HepG2 (cell line): ENCODE data around the gene SLC29A1. TPM values are rescaled to one million over a fixed set of nuclear protein-coding genes. Genes with fewer than 3 reads are reported as not detected.

Source experiments
- ARID2 ChIP-seq: sonication (generic); formaldehyde crosslinking; IDR thresholded peaks from 2 replicates; pipeline ENCODE4 v1.8.1; 2022; ENCODE audit warnings: mild to moderate bottlenecking, missing genetic modification reagents, borderline replicate concordance
- CHD2 ChIP-seq: IDR thresholded peaks from 2 replicates; pipeline ENCODE4 v1.6.1; 2011; ENCODE audit warnings: low read depth, low read length, improper control_type of control experiment
- DNMT1 ChIP-seq: sonication (generic); formaldehyde crosslinking; IDR thresholded peaks from 2 replicates; pipeline ENCODE4 v1.5.1; 2020; ENCODE audit warnings: mild to moderate bottlenecking, missing genetic modification reagents
- GABPB1 ChIP-seq: IDR thresholded peaks from 2 replicates; pipeline ENCODE4 v1.6.1; 2016; ENCODE audit warnings: mild to moderate bottlenecking, missing genetic modification reagents, moderate library complexity, missing compliant biosample characterization
- KAT8 ChIP-seq: IDR thresholded peaks from 2 replicates; pipeline ENCODE4 v1.6.1; 2016; ENCODE audit warnings: missing genetic modification reagents, missing compliant biosample characterization
- KLF16 ChIP-seq, 2 experiments: sonication (generic) in 1 of 2; formaldehyde crosslinking in 1 of 2; IDR thresholded peaks; 2 replicates each; pipeline versions ENCODE4 v1.6.1 to v1.8.0; 2016 to 2023; ENCODE audit warnings: missing genetic modification reagents in 2 of 2, missing compliant biosample characterization in 1 of 2
- PLRG1 ChIP-seq: fragments of 450-650 bp; conservative IDR thresholded peaks from 2 replicates; pipeline ENCODE4 v1.6.1; 2016
- THYN1 ChIP-seq: sonication (generic); formaldehyde crosslinking; IDR thresholded peaks from 2 replicates; pipeline ENCODE4 v1.8.1; 2023; ENCODE audit warnings: low read depth, mild to moderate bottlenecking, moderate library complexity, missing genetic modification reagents, borderline replicate concordance
- ZFP1 ChIP-seq: IDR thresholded peaks from 2 replicates; pipeline ENCODE4 v1.6.1; 2016
- ZNF605 ChIP-seq: sonication (generic); formaldehyde crosslinking; IDR thresholded peaks from 2 replicates; pipeline ENCODE4 v1.8.0; 2022; ENCODE audit warnings: mild to moderate bottlenecking, missing genetic modification reagents
- ZNF766 ChIP-seq: sonication (generic); formaldehyde crosslinking; IDR thresholded peaks from 2 replicates; pipeline ENCODE4 v1.5.0; 2020; ENCODE audit warnings: missing genetic modification reagents, borderline replicate concordance
- polyA plus RNA-seq, 8 experiments: library from polyadenylated mRNA; depleted of rRNA in 3 of 8; stranded (reverse) in 7 of 8; unstranded in 1 of 8; fragments of >200 nt; fragmentation: Illumina TruSeq in 4 of 8; extraction: Trizol in 4 of 8; gene quantifications; 2 replicates each; pipeline versions ENCODE4 v1.2.1 to v1.2.3, GENCODE V29; 2011 to 2016; ENCODE audit warnings: low read depth in 4 of 8, missing spikeins in 1 of 8, mixed read lengths in 1 of 8; ENCODE audit not compliant: insufficient read depth in 1 of 8
- total RNA-seq, 5 experiments: library from RNA; depleted of rRNA; stranded (reverse); fragments of >200 nt; fragmentation: Illumina TruSeq; extraction: Trizol; gene quantifications; 2 replicates each; pipeline ENCODE4 v1.2.3, GENCODE V29; 2016; ENCODE audit warnings: low read depth in 1 of 5
- TF ChIP-seq, protein P1 (sequence below): sonication (generic); formaldehyde crosslinking; IDR thresholded peaks from one replicate; pipeline ENCODE4 v1.5.1; 2020; ENCODE audit warnings: mild to moderate bottlenecking, missing genetic modification reagents; ENCODE audit errors: not compliant biosample characterization
- TF ChIP-seq, protein P2 (sequence below): sonication (generic); formaldehyde crosslinking; conservative IDR thresholded peaks from 2 replicates; pipeline ENCODE4 v1.4.0; 2020; ENCODE audit warnings: missing genetic modification reagents
- TF ChIP-seq, protein P3 (sequence below): IDR thresholded peaks from 2 replicates; pipeline ENCODE4 v1.6.1; 2016; ENCODE audit warnings: low read depth, control low read depth
- TF ChIP-seq, protein P4 (sequence below): sonication (generic); formaldehyde crosslinking; IDR thresholded peaks from 2 replicates; pipeline ENCODE4 v1.9.0; 2021; ENCODE audit warnings: missing genetic modification reagents, borderline replicate concordance

SLC29A1 gene
- total and polyA plus RNA-seq, 2 of the 13 experiments (the other 11 are each of a cell fraction or from before 2014, with no cell fraction given) = 43.2 to 106 TPM

DNA sequence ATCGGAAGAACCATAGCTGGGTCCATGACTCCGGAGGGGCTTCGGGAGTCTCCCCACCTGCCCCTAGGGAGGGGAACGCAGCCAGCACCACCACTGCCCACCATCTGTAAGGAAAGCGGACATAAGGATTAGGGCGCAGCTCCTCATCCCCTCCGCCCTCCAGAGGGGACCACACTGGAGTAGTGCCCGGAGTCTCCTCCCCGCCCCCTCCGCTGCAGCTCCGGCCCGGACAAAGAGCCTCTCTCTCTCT is 33.3 kb downstream of the SLC29A1 start (continued):
- TF ChIP-seq, protein P1, sequence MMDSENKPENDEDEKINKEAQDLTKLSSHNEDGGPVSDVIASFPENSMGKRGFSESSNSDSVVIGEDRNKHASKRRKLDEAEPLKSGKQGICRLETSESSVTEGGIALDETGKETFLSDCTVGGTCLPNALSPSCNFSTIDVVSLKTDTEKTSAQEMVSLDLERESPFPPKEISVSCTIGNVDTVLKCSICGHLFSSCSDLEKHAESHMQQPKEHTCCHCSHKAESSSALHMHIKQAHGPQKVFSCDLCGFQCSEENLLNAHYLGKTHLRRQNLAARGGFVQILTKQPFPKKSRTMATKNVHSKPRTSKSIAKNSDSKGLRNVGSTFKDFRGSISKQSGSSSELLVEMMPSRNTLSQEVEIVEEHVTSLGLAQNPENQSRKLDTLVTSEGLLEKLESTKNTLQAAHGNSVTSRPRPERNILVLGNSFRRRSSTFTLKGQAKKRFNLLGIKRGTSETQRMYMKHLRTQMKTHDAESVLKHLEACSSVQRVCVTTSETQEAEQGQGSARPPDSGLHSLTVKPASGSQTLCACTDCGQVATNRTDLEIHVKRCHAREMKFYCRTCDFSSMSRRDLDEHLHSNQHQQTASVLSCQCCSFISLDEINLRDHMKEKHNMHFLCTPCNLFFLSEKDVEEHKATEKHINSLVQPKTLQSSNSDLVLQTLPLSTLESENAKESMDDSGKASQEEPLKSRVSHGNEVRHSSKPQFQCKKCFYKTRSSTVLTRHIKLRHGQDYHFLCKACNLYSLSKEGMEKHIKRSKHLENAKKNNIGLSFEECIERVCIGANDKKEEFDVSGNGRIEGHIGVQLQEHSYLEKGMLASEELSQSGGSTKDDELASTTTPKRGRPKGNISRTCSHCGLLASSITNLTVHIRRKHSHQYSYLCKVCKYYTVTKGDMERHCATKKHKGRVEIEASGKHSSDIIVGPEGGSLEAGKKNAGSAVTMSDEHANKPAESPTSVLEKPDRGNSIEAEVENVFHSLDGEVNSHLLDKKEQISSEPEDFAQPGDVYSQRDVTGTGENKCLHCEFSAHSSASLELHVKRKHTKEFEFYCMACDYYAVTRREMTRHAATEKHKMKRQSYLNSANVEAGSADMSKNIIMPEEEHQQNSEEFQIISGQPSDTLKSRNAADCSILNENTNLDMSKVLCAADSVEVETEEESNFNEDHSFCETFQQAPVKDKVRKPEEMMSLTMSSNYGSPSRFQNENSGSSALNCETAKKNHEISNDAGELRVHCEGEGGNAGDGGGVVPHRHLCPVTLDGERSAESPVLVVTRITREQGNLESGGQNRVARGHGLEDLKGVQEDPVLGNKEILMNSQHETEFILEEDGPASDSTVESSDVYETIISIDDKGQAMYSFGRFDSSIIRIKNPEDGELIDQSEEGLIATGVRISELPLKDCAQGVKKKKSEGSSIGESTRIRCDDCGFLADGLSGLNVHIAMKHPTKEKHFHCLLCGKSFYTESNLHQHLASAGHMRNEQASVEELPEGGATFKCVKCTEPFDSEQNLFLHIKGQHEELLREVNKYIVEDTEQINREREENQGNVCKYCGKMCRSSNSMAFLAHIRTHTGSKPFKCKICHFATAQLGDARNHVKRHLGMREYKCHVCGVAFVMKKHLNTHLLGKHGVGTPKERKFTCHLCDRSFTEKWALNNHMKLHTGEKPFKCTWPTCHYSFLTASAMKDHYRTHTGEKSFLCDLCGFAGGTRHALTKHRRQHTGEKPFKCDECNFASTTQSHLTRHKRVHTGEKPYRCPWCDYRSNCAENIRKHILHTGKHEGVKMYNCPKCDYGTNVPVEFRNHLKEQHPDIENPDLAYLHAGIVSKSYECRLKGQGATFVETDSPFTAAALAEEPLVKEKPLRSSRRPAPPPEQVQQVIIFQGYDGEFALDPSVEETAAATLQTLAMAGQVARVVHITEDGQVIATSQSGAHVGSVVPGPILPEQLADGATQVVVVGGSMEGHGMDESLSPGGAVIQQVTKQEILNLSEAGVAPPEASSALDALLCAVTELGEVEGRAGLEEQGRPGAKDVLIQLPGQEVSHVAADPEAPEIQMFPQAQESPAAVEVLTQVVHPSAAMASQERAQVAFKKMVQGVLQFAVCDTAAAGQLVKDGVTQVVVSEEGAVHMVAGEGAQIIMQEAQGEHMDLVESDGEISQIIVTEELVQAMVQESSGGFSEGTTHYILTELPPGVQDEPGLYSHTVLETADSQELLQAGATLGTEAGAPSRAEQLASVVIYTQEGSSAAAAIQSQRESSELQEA (CRISPR knock-in tag) = peak; percentile 78
- TF ChIP-seq, protein P2, sequence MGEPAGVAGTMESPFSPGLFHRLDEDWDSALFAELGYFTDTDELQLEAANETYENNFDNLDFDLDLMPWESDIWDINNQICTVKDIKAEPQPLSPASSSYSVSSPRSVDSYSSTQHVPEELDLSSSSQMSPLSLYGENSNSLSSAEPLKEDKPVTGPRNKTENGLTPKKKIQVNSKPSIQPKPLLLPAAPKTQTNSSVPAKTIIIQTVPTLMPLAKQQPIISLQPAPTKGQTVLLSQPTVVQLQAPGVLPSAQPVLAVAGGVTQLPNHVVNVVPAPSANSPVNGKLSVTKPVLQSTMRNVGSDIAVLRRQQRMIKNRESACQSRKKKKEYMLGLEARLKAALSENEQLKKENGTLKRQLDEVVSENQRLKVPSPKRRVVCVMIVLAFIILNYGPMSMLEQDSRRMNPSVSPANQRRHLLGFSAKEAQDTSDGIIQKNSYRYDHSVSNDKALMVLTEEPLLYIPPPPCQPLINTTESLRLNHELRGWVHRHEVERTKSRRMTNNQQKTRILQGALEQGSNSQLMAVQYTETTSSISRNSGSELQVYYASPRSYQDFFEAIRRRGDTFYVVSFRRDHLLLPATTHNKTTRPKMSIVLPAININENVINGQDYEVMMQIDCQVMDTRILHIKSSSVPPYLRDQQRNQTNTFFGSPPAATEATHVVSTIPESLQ (CRISPR knock-in tag) = no peak
- no peak for TF ChIP-seq CHD2
- TF ChIP-seq DNMT1 = no peak
- TF ChIP-seq KLF16 (CRISPR knock-in tag; IDR thresholded peaks at IDR 0.05) = peak; percentile 81 to 93; a peak in 2 of 4 replicates
- TF ChIP-seq GABPB1 = no peak
- TF ChIP-seq, protein P3, sequence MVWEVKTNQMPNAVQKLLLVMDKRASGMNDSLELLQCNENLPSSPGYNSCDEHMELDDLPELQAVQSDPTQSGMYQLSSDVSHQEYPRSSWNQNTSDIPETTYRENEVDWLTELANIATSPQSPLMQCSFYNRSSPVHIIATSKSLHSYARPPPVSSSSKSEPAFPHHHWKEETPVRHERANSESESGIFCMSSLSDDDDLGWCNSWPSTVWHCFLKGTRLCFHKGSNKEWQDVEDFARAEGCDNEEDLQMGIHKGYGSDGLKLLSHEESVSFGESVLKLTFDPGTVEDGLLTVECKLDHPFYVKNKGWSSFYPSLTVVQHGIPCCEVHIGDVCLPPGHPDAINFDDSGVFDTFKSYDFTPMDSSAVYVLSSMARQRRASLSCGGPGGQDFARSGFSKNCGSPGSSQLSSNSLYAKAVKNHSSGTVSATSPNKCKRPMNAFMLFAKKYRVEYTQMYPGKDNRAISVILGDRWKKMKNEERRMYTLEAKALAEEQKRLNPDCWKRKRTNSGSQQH = no peak
- no peak for TF ChIP-seq PLRG1
- TF ChIP-seq THYN1 = no peak
- TF ChIP-seq KAT8 (CRISPR knock-in tag) = no peak; the same call in 1 of the 2 replicates
- TF ChIP-seq, protein P4, sequence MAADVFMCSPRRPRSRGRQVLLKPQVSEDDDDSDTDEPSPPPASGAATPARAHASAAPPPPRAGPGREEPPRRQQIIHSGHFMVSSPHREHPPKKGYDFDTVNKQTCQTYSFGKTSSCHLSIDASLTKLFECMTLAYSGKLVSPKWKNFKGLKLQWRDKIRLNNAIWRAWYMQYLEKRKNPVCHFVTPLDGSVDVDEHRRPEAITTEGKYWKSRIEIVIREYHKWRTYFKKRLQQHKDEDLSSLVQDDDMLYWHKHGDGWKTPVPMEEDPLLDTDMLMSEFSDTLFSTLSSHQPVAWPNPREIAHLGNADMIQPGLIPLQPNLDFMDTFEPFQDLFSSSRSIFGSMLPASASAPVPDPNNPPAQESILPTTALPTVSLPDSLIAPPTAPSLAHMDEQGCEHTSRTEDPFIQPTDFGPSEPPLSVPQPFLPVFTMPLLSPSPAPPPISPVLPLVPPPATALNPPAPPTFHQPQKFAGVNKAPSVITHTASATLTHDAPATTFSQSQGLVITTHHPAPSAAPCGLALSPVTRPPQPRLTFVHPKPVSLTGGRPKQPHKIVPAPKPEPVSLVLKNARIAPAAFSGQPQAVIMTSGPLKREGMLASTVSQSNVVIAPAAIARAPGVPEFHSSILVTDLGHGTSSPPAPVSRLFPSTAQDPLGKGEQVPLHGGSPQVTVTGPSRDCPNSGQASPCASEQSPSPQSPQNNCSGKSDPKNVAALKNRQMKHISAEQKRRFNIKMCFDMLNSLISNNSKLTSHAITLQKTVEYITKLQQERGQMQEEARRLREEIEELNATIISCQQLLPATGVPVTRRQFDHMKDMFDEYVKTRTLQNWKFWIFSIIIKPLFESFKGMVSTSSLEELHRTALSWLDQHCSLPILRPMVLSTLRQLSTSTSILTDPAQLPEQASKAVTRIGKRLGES (CRISPR knock-in tag) = no peak
- TF ChIP-seq ZNF605 (CRISPR knock-in tag) = peak; percentile 37; the same call in 1 of the 2 replicates
- TF ChIP-seq ZFP1 = no peak
- peak; percentile 70; the same call in 1 of the 2 replicates for TF ChIP-seq ZNF766 (CRISPR knock-in tag)
- TF ChIP-seq ARID2 (CRISPR knock-in tag) = no peak
